Measurements from ENCODE around the gene PLA2G4B. TPM values are rescaled to one million over a fixed set of nuclear protein-coding genes. Genes with fewer than 3 reads are reported as not detected.

Gene PLA2G4B
- total and polyA plus RNA-seq, 10 of the 15 experiments (the other 5 are each of a cell fraction or from before 2014, with no cell fraction given): 0.22 to 6.6 (median 2.9) TPM

GRCh38 chr15:41817327-41817726 is 21.3 kb upstream of the PLA2G4B start:
- Histone ChIP-seq H3K4me2 (ENCODE audit: control insufficient read depth, insufficient read depth) (no peak overlapping the region), H3K9me3 (replicated peaks; ENCODE audit: control insufficient read depth, insufficient read depth, low read length) (no peaks in the 10 kb centered on the region), H3K4me3 (no peak overlapping the region), H2AFZ (ENCODE audit: control insufficient read depth, low read depth, low read length) (no peak overlapping the region), H3K9ac (ENCODE audit: control insufficient read depth, insufficient read depth, low read length) (no peak overlapping the region), H3K27ac (ENCODE audit: control insufficient read depth, insufficient read depth) (no peak overlapping the region), H3K27me3 (replicated peaks in 1 of 2; ENCODE audit: control insufficient read depth in 2 of 2, insufficient read depth in 2 of 2, low read length in 1 of 2) (no peaks in the 10 kb centered on the region), H4K20me1 (ENCODE audit: control insufficient read depth, insufficient read depth) (no peaks in the 10 kb centered on the region), H3K79me2 (ENCODE audit: control insufficient read depth, insufficient read depth, low read length) (no peaks in the 10 kb centered on the region), H3K4me1 (ENCODE audit: control insufficient read depth, insufficient read depth, low read length) (no peaks in the 10 kb centered on the region), H3K36me3 (ENCODE audit: control insufficient read depth in 2 of 2, insufficient read depth in 2 of 2, low read length in 1 of 2) (peaks cover 3 to 20% of the 10 kb centered on the region in 2 experiments; a peak in 3 of 4 replicates)
- in situ Hi-C loops (cut with MboI) (no loop called here), intact Hi-C loops (cut with micrococcal nuclease; ENCODE audit: unreplicated experiment) (loop anchor here (10.0 kb wide), 1 partner anchor 123 kb away; no protein-coding TSS in a partner anchor)
- ChIA-PET CTCF (interaction anchor here (1.3 to 1.7 kb wide), 2 partner anchors 44 to 213 kb away, joined by 3 to 7 read pairs; partner anchors contain the start of gene MAPKBP1), RAD21 (ENCODE audit: unreplicated experiment) (no interaction called here), SMC1A (ENCODE audit: uncharacterized antibody, unreplicated experiment) (interaction anchor here (1.6 kb wide), 1 partner anchor 44 kb away, joined by 6 read pairs; the partner anchor contains the start of gene MAPKBP1), POLR2A (no interaction called here)
- TF ChIP-seq STAT3 (IDR thresholded peaks at IDR 0.05; ENCODE audit: low read depth, low read length) (no peak), STAT1 (conservative IDR thresholded peaks at IDR 0.05) (no peak), MTA3 (IDR thresholded peaks at IDR 0.05; ENCODE audit: borderline replicate concordance, low read length) (no peak), IKZF1 (conservative IDR thresholded peaks at IDR 0.05) (no peak), BMI1 (IDR thresholded peaks at IDR 0.05; ENCODE audit: borderline replicate concordance) (no peak), EP300 (IDR thresholded peaks at IDR 0.05; ENCODE audit: borderline replicate concordance in 1 of 2, control insufficient read depth in 1 of 2, low read depth in 2 of 2, low read length in 2 of 2) (no peak), BACH1 (IDR thresholded peaks at IDR 0.05; ENCODE audit: borderline replicate concordance) (no peak), SREBF2 (IDR thresholded peaks at IDR 0.05; ENCODE audit: low read length) (no peak), TCF7 (IDR thresholded peaks at IDR 0.05; ENCODE audit: borderline replicate concordance) (no peak), MEF2B (IDR thresholded peaks at IDR 0.05; ENCODE audit: partially characterized antibody, poor library complexity, severe bottlenecking) (no peak), NR2C2 (IDR thresholded peaks at IDR 0.05; ENCODE audit: borderline replicate concordance, control insufficient read depth, insufficient read length, low read depth) (no peak), HDAC6 (IDR thresholded peaks at IDR 0.05; ENCODE audit: unreplicated experiment) (no peak), KLF5 (IDR thresholded peaks at IDR 0.05; ENCODE audit: partially characterized antibody) (no peak), NKRF (conservative IDR thresholded peaks at IDR 0.05) (no peak), MXI1 (IDR thresholded peaks at IDR 0.05; ENCODE audit: low read depth, low read length) (no peak), ZBED1 (IDR thresholded peaks at IDR 0.05; ENCODE audit: borderline replicate concordance) (no peak), SREBF1 (IDR thresholded peaks at IDR 0.05; ENCODE audit: low read length) (no peak)
- WGBS (ENCODE audit: insufficient coverage, insufficient replicate concordance, low lambda C conversion rate, missing lambda C conversion rate): 94% methylated on average over 14 of the region's 14 CpGs
- FAIRE-seq (no peak), ATAC-seq (no peak), DNase-seq (ENCODE audit: low read depth, low spot score) (no peak)
- BruUV-seq (replicated peaks): no TSS peak

All from GM12878 (cell line).